ENCODE data around the gene ZNF770. TPM values are rescaled to one million over a fixed set of nuclear protein-coding genes. Genes with fewer than 3 reads are reported as not detected.

ZNF770 gene
- total and polyA plus RNA-seq, 10 of the 15 experiments (the other 5 are each of a cell fraction or from before 2014, with no cell fraction given): 1.8 to 118 (median 26.0) TPM

DNA sequence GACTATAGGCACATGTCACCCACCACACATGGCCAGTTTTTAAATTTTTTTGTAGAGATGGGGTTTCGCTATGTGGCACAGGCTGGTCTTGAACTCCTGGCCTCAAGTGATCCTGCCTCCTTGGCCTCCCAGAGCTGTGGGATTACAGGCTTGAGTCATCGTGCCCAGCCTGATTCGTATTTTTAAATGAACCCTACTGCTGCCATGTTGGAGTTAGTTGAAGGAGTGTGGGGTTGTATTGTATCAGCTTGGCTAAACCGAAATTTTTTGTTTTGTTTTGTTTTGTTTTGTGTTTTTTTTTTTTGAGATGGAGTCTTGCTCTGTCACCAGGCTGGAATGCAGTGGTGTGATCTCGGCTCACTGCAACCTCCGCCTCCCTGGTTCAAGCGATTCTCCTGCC is 11.8 kb upstream of the ZNF770 start (continued):
- no peak for TF ChIP-seq EGR1 (IDR thresholded peaks at IDR 0.05; ENCODE audit: borderline replicate concordance in 1 of 2, low read depth in 2 of 2, low read length in 2 of 2)
- TF ChIP-seq SUPT20H (IDR thresholded peaks at IDR 0.05; ENCODE audit: borderline replicate concordance, control insufficient read depth, low read depth, low read length): no peak
- no peak for TF ChIP-seq MYB (IDR thresholded peaks at IDR 0.05; ENCODE audit: borderline replicate concordance, low read depth, low read length)

DNA sequence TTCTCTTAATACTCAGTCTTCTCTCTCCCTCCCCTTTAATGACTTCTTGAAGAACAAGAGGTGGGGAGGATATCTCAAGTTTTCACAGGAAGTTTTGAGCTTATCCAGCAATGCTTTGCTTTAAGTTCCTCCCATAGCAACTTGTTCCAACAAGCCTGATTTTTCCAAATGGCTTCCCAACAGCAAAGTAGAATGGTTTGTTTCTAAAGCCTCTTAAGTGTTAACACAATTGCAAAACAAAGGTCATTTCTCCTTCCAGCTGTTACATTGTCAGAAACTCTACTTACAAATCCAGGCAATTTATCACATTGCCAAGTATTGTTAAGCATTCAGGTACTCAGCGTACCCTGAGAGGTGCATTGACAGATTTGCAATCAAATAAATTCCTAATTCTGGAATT is 6.8 kb upstream of the ZNF770 start:
- FAIRE-seq (no peak), ATAC-seq (no peak), DNase-seq (ENCODE audit: low read depth, low spot score) (no peak)
- H3K27ac ChIP-seq (ENCODE audit: control insufficient read depth, insufficient read depth): no peak overlapping the region
- ChIA-PET CTCF (interaction anchor here (2.0 kb wide), 1 partner anchor 10 kb away, joined by 7 read pairs; no protein-coding TSS in a partner anchor), RAD21 (ENCODE audit: unreplicated experiment) (no interaction called here), SMC1A (ENCODE audit: uncharacterized antibody, unreplicated experiment) (no interaction called here), POLR2A (interaction anchor here (1.0 to 1.5 kb wide), 2 partner anchors 9 to 25 kb away, joined by 4 read pairs; partner anchors contain the start of gene AQR)
- BruUV-seq (replicated peaks): no TSS peak
- in situ Hi-C loops (cut with MboI): no loop called here
- H3K27me3 ChIP-seq (replicated peaks in 1 of 2; ENCODE audit: control insufficient read depth in 2 of 2, insufficient read depth in 2 of 2, low read length in 1 of 2): no peaks in the 10 kb centered on the region
- 97% methylated on average over 1 of the region's 1 CpG for WGBS (ENCODE audit: insufficient coverage, insufficient replicate concordance, low lambda C conversion rate, missing lambda C conversion rate)
- H3K36me3 ChIP-seq (ENCODE audit: control insufficient read depth in 2 of 2, insufficient read depth in 2 of 2, low read length in 1 of 2): no peaks in the 10 kb centered on the region
- H2AFZ ChIP-seq (ENCODE audit: control insufficient read depth, low read depth, low read length): no peak overlapping the region
- TF ChIP-seq, protein P1, sequence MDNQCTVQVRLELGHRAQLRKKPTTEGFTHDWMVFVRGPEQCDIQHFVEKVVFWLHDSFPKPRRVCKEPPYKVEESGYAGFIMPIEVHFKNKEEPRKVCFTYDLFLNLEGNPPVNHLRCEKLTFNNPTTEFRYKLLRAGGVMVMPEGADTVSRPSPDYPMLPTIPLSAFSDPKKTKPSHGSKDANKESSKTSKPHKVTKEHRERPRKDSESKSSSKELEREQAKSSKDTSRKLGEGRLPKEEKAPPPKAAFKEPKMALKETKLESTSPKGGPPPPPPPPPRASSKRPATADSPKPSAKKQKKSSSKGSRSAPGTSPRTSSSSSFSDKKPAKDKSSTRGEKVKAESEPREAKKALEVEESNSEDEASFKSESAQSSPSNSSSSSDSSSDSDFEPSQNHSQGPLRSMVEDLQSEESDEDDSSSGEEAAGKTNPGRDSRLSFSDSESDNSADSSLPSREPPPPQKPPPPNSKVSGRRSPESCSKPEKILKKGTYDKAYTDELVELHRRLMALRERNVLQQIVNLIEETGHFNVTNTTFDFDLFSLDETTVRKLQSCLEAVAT (IDR thresholded peaks at IDR 0.05): no peak
- TF ChIP-seq, protein P2, sequence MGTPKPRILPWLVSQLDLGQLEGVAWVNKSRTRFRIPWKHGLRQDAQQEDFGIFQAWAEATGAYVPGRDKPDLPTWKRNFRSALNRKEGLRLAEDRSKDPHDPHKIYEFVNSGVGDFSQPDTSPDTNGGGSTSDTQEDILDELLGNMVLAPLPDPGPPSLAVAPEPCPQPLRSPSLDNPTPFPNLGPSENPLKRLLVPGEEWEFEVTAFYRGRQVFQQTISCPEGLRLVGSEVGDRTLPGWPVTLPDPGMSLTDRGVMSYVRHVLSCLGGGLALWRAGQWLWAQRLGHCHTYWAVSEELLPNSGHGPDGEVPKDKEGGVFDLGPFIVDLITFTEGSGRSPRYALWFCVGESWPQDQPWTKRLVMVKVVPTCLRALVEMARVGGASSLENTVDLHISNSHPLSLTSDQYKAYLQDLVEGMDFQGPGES (IDR thresholded peaks at IDR 0.05): no peak
- TF ChIP-seq FOXM1 (IDR thresholded peaks at IDR 0.05; ENCODE audit: low read depth, low read length) (no peak), TCF3 (IDR thresholded peaks at IDR 0.05; ENCODE audit: borderline replicate concordance, insufficient read depth, low read depth, low read length) (no peak), LARP7 (IDR thresholded peaks at IDR 0.05) (no peak), SMAD5 (IDR thresholded peaks at IDR 0.05; ENCODE audit: low read depth) (no peak), JUNB (IDR thresholded peaks at IDR 0.05) (no peak), ZNF207 (IDR thresholded peaks at IDR 0.05; ENCODE audit: borderline replicate concordance) (no peak), NFYA (IDR thresholded peaks at IDR 0.05; ENCODE audit: borderline replicate concordance, low read depth, low read length) (no peak), GABPA (IDR thresholded peaks at IDR 0.05; ENCODE audit: low read depth) (no peak), SREBF1 (IDR thresholded peaks at IDR 0.05; ENCODE audit: low read length) (no peak), KDM1A (IDR thresholded peaks at IDR 0.05; ENCODE audit: borderline replicate concordance) (no peak), CREB1 (IDR thresholded peaks at IDR 0.05; ENCODE audit: low read depth) (no peak), BACH1 (IDR thresholded peaks at IDR 0.05; ENCODE audit: borderline replicate concordance) (no peak), HDAC2 (IDR thresholded peaks at IDR 0.05) (no peak)
- TF ChIP-seq, protein P3, sequence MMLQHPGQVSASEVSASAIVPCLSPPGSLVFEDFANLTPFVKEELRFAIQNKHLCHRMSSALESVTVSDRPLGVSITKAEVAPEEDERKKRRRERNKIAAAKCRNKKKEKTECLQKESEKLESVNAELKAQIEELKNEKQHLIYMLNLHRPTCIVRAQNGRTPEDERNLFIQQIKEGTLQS (IDR thresholded peaks at IDR 0.05; ENCODE audit: borderline replicate concordance, extremely low read depth, low read depth, low read length): no peak
- H3K9me3 ChIP-seq (replicated peaks; ENCODE audit: control insufficient read depth, insufficient read depth, low read length): no peaks in the 10 kb centered on the region
- intact Hi-C loops (cut with micrococcal nuclease; ENCODE audit: unreplicated experiment): loop anchor here (10.0 kb wide), 1 partner anchor 550 kb away; the partner anchor contains the start of gene DPH6
- H3K4me2 ChIP-seq (ENCODE audit: control insufficient read depth, insufficient read depth): 0 out of 2 replicates have a peak overlapping the region, but pooled peaks have one; percentile 35
- H4K20me1 ChIP-seq (ENCODE audit: control insufficient read depth, insufficient read depth): no peaks in the 10 kb centered on the region
- H3K4me3 ChIP-seq: no peak overlapping the region
- H3K79me2 ChIP-seq (ENCODE audit: control insufficient read depth, insufficient read depth, low read length): no peaks in the 10 kb centered on the region
- peaks cover 27% of the 10 kb centered on the region; the same call in 1 of the 2 replicates for H3K4me1 ChIP-seq (ENCODE audit: control insufficient read depth, insufficient read depth, low read length)
- H3K9ac ChIP-seq (ENCODE audit: control insufficient read depth, insufficient read depth, low read length): no peak overlapping the region

Measured in GM12878 (cell line).